ENCODE data around the gene KCNJ4. TPM values are rescaled to one million over a fixed set of nuclear protein-coding genes. Genes with fewer than 3 reads are reported as not detected.

KCNJ4 gene
- total RNA-seq, 1 experiment from 2014 or later = not detected

- no peak for DNase-seq
- Mint-ChIP-seq H3K27me3 (ENCODE audit: unreplicated experiment) (peaks cover 68% of the 10 kb centered on the region), H3K4me3 (ENCODE audit: low read depth, unreplicated experiment) (no peak overlapping the region), H3K36me3 (ENCODE audit: insufficient read depth, unreplicated experiment) (no peaks in the 10 kb centered on the region), H3K4me1 (ENCODE audit: low read depth, unreplicated experiment) (peaks cover 18% of the 10 kb centered on the region), H3K9me3 (ENCODE audit: low read depth, unreplicated experiment) (no peaks in the 10 kb centered on the region), H3K27ac (ENCODE audit: unreplicated experiment) (no peak overlapping the region)
- CTCF ChIA-PET = interaction anchor here (0.7 kb wide), 1 partner anchor 18 kb away, joined by 4 read pairs; no protein-coding TSS in a partner anchor
- intact Hi-C loops (cut with micrococcal nuclease; ENCODE audit: unreplicated experiment) = no loop called here
- BruUV-seq (replicated peaks) = no TSS peak
- TF ChIP-seq CTCF (IDR thresholded peaks at IDR 0.05; ENCODE audit: unreplicated experiment) = no peak
Measured at GRCh38 chr22:38441620-38442287, 13.2 kb downstream of the KCNJ4 start.

- no peak for DNase-seq
- intact Hi-C loops (cut with micrococcal nuclease; ENCODE audit: unreplicated experiment) = no loop called here
- CTCF ChIA-PET = no interaction called here
- Mint-ChIP-seq H3K9me3 (ENCODE audit: low read depth, unreplicated experiment) (no peaks in the 10 kb centered on the region), H3K4me3 (ENCODE audit: low read depth, unreplicated experiment) (no peak overlapping the region), H3K4me1 (ENCODE audit: low read depth, unreplicated experiment) (peaks cover 18% of the 10 kb centered on the region), H3K36me3 (ENCODE audit: insufficient read depth, unreplicated experiment) (no peaks in the 10 kb centered on the region), H3K27ac (ENCODE audit: unreplicated experiment) (no peak overlapping the region), H3K27me3 (ENCODE audit: unreplicated experiment) (peaks cover 64% of the 10 kb centered on the region)
- TF ChIP-seq CTCF (IDR thresholded peaks at IDR 0.05; ENCODE audit: unreplicated experiment) = no peak
- no TSS peak for BruUV-seq (replicated peaks)
Measured at GRCh38 chr22:38440747-38441350, 14.2 kb downstream of the KCNJ4 start.

- H3K9me3 Mint-ChIP-seq (ENCODE audit: low read depth, unreplicated experiment) = no peaks in the 10 kb centered on the region
- intact Hi-C loops (cut with micrococcal nuclease; ENCODE audit: unreplicated experiment) = no loop called here
- no peak for TF ChIP-seq CTCF (IDR thresholded peaks at IDR 0.05; ENCODE audit: unreplicated experiment)
- H3K27ac Mint-ChIP-seq (ENCODE audit: unreplicated experiment) = no peak overlapping the region
- BruUV-seq (replicated peaks) = no TSS peak
- no peaks in the 10 kb centered on the region for H3K4me1 Mint-ChIP-seq (ENCODE audit: low read depth, unreplicated experiment)
- H3K36me3 Mint-ChIP-seq (ENCODE audit: insufficient read depth, unreplicated experiment) = no peaks in the 10 kb centered on the region
- DNase-seq = no peak
- CTCF ChIA-PET = no interaction called here
- H3K4me3 Mint-ChIP-seq (ENCODE audit: low read depth, unreplicated experiment) = no peak overlapping the region
- H3K27me3 Mint-ChIP-seq (ENCODE audit: unreplicated experiment) = peaks cover 55% of the 10 kb centered on the region
Measured at GRCh38 chr22:38437416-38437815, 17.6 kb downstream of the KCNJ4 start.

GRCh38 chr22:38436629-38437395 is 18.2 kb downstream of the KCNJ4 start:
- H3K9me3 Mint-ChIP-seq (ENCODE audit: low read depth, unreplicated experiment) = no peaks in the 10 kb centered on the region
- CTCF ChIA-PET = no interaction called here
- intact Hi-C loops (cut with micrococcal nuclease; ENCODE audit: unreplicated experiment) = no loop called here
- TF ChIP-seq CTCF (IDR thresholded peaks at IDR 0.05; ENCODE audit: unreplicated experiment) = no peak
- BruUV-seq (replicated peaks) = no TSS peak
- no peak overlapping the region for H3K27ac Mint-ChIP-seq (ENCODE audit: unreplicated experiment)
- no peak overlapping the region for H3K4me3 Mint-ChIP-seq (ENCODE audit: low read depth, unreplicated experiment)
- H3K36me3 Mint-ChIP-seq (ENCODE audit: insufficient read depth, unreplicated experiment) = no peaks in the 10 kb centered on the region
- H3K4me1 Mint-ChIP-seq (ENCODE audit: low read depth, unreplicated experiment) = no peaks in the 10 kb centered on the region
- DNase-seq = no peak
- peaks cover 48% of the 10 kb centered on the region for H3K27me3 Mint-ChIP-seq (ENCODE audit: unreplicated experiment)

Measured in Calu3 (cell line).